Spleen (tissue), 11 donors: ENCODE measurements around the gene GIPC1. TPM values are rescaled to one million over a fixed set of nuclear protein-coding genes. Genes with fewer than 3 reads are reported as not detected.

Experiments used
- DNase-seq: peaks from one replicate; pipeline ENCODE4 v3.0.0-alpha.2; 2020
- H3K27ac ChIP-seq, 8 donors: fragments of 200-600 bp; sonication (generic) in 7 of 8; 1 replicate in 4 of 8; 2 replicates in 4 of 8; pipeline versions ENCODE4 v1.5.0 to v1.8.0; 2016 to 2021; ENCODE audit warnings: inconsistent platforms in 4 of 8, mild to moderate bottlenecking in 4 of 8, moderate library complexity in 1 of 8
- H3K27me3 ChIP-seq, 7 donors: fragments of 200-600 bp; sonication (generic) in 6 of 7; replicated peaks in 1 of 7; 1 replicate in 4 of 7; 2 replicates in 3 of 7; pipeline versions ENCODE4 v1.5.0 to v1.8.0; 2016 to 2021; ENCODE audit warnings: inconsistent platforms in 3 of 7, mild to moderate bottlenecking in 1 of 7
- H3K36me3 ChIP-seq, 6 donors: fragments of 200-600 bp; sonication (generic) in 5 of 6; 1 replicate in 4 of 6; 2 replicates in 2 of 6; pipeline versions ENCODE4 v1.5.0 to v1.8.0; 2016 to 2021; ENCODE audit warnings: inconsistent platforms in 2 of 6
- H3K4me1 ChIP-seq, 6 donors: fragments of 200-600 bp; sonication (generic) in 5 of 6; 1 replicate in 3 of 6; 2 replicates in 3 of 6; pipeline versions ENCODE4 v1.5.0 to v1.8.0; 2016 to 2021; ENCODE audit warnings: inconsistent platforms in 3 of 6
- H3K4me3 ChIP-seq, 8 donors: fragments of 200-600 bp; sonication (generic) in 7 of 8; 1 replicate in 4 of 8; 2 replicates in 4 of 8; pipeline versions ENCODE4 v1.5.0 to v1.8.0; 2016 to 2021; ENCODE audit warnings: inconsistent platforms in 4 of 8, mild to moderate bottlenecking in 4 of 8, moderate library complexity in 2 of 8
- H3K9me3 ChIP-seq, 8 donors: fragments of 200-600 bp; sonication (generic) in 7 of 8; 1 replicate in 4 of 8; 2 replicates in 4 of 8; pipeline versions ENCODE4 v1.5.0 to v1.8.0; 2016 to 2021; ENCODE audit warnings: inconsistent platforms in 4 of 8
- POLR2A ChIP-seq, 3 donors: fragments of 450-650 bp; IDR thresholded peaks; one replicate each; pipeline ENCODE4 v1.5.1; 2017; ENCODE audit warnings: antibody characterized with exemption in 3 of 3, mild to moderate bottlenecking in 1 of 3
- POLR2AphosphoS5 ChIP-seq, 3 donors: sonication (generic); formaldehyde crosslinking; IDR thresholded peaks; one replicate each; pipeline ENCODE4 v1.5.1; 2017; ENCODE audit warnings: antibody characterized with exemption in 3 of 3
- WGBS, 5 donors: extraction: QIAGEN DNeasy Blood & Tissue Kit in 3 of 5; methylation state at CpG; one replicate each; pipeline versions ENCODE4 v1.1.5 to v1.1.7; 2013 to 2018; 5-methylcytosine and 5-hydroxymethylcytosine counted together
- intact Hi-C: fragments of 100-400 bp; cut with DNase I; formaldehyde crosslinking; loops from one replicate; pipeline ENCODE4 v1.15.0; 2023; ENCODE audit warnings: low total_unique reads
- polyA plus RNA-seq, 3 donors: library from polyadenylated mRNA; stranded (reverse); fragments of 200-250 nt; gene quantifications; one replicate each; pipeline ENCODE4 v1.2.1, GENCODE V29; 2013
- total RNA-seq, 7 donors: library from RNA; depleted of rRNA in 3 of 7; stranded (reverse); fragments of >200 nt in 3 of 7; fragmentation: NEBNext Ultra II Directional in 4 of 7; extraction: Animal tissue kit (Norgen Biotek cat#: 25700) in 4 of 7; gene quantifications; one replicate each; pipeline versions ENCODE4 v1.1.0 to v1.2.1, GENCODE V29; 2016 to 2021
- TF ChIP-seq, protein P1 (sequence below), 11 experiments: fragments of 200-600 bp in 7 of 11; fragments of 450-650 bp in 4 of 11; sonication (generic) in 4 of 11; IDR thresholded peaks in 8 of 11; conservative IDR thresholded peaks in 3 of 11; 1 replicate in 7 of 11; 2 replicates in 4 of 11; pipeline versions ENCODE4 v1.4.0 to v1.8.0; 2016 to 2021; ENCODE audit warnings: antibody characterized with exemption in 11 of 11, inconsistent platforms in 4 of 11, mild to moderate bottlenecking in 1 of 11
- donor health status: healthy with polysubstance abuse.
- donor health status: DM: no; HTN: no; CAD: no; lungs with moderate emphysema.
- donor health status: DM: no; HTN: no; CAD: no.
- donor health status: Bipolar disorder and iron deficiency.
- donor health status: healthy.
- donor health status: DM: no; HTN: no; CAD: no.
- donor health status: DM: yes; HTN: yes; CAD: no.

Gene GIPC1
- total and polyA plus RNA-seq, 10 donors = 17.1 to 58.1 (median 30.7) TPM

DNA sequence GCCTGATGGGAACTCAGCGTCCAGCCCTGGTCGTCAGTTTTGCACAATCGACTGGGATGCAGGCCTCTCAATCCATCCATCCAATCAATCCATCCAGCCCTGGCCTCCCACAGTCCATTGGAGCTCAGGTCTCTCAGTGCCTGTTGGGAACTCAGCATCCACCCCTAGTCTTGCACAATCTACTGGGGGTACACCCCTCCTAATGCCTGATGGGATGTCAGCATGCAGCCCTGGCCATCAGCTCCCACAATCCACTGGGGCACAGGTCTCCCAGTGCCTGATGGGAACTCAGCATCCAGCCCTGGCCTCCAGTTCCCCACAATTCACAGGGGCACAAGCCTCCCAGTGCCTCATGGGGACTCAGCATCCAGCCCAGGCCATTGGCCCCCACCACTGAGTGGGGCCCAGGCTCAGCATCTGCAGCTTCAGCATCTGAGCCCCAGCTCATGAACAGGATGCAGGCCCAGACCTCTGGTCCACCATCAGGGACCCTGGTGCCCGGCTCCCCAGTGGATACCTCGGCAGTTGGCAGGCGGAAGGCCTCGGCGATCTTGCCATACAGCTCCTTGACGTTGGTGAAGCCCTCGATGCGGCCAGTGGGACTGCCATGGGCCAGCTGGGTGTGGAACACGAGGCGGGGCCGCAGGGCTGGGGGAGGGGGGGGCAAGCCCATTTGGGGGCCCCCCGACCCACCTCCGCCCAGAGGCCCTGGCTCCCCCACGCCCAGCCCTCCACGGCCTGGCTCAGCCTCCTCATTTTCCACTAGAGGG, 13.6 kb downstream of the GIPC1 start:
- TF ChIP-seq, protein P1, sequence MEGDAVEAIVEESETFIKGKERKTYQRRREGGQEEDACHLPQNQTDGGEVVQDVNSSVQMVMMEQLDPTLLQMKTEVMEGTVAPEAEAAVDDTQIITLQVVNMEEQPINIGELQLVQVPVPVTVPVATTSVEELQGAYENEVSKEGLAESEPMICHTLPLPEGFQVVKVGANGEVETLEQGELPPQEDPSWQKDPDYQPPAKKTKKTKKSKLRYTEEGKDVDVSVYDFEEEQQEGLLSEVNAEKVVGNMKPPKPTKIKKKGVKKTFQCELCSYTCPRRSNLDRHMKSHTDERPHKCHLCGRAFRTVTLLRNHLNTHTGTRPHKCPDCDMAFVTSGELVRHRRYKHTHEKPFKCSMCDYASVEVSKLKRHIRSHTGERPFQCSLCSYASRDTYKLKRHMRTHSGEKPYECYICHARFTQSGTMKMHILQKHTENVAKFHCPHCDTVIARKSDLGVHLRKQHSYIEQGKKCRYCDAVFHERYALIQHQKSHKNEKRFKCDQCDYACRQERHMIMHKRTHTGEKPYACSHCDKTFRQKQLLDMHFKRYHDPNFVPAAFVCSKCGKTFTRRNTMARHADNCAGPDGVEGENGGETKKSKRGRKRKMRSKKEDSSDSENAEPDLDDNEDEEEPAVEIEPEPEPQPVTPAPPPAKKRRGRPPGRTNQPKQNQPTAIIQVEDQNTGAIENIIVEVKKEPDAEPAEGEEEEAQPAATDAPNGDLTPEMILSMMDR (IDR thresholded peaks at IDR 0.05 in 8 of 11, conservative IDR thresholded peaks at IDR 0.05 in 3 of 11) = no peak
- TF ChIP-seq POLR2A (IDR thresholded peaks at IDR 0.05) (no peak), POLR2AphosphoS5 (IDR thresholded peaks at IDR 0.05) (no peak)
- WGBS, 5 donors = 92 to 97% (median 95%) methylated on average over 16 to 18 of the region's 18 CpGs
- DNase-seq = no peak
- Histone ChIP-seq H3K27me3 (no peaks in the 10 kb centered on the region), H3K4me3 (no peak overlapping the region), H3K9me3 (no peaks in the 10 kb centered on the region), H3K27ac (no peak overlapping the region), H3K4me1 (peaks cover 0 to 47% (median 16%) of the 10 kb centered on the region in 6 donors), H3K36me3 (peaks cover 0 to 67% (median 25%) of the 10 kb centered on the region in 6 donors)
- intact Hi-C loops = no loop called here

DNA sequence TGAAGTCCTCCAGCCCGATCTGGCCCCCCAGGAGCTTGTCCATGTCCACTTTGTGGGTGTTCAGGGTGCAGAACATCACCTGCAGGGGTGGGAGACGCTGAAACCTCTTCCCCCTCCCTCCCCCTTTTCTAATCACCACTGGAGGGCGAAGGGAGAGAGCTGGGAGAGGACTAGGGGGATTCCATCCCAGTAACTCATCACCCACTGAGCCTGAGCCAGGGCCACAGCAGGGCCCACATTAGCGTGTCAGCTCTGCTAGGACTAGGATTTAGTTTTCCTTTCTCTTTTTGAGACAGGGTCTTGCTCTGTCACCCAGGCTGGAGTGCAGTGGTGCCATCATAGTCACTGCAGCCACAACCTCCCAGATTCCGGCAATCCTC, 15.2 kb downstream of the GIPC1 start:
- H3K9me3 ChIP-seq = no peaks in the 10 kb centered on the region
- H3K27ac ChIP-seq = peak overlapping the region in 3 of 8 donors; percentile 48 to 75 (median 72)
- 68 to 81% (median 75%) methylated on average over 5 of the region's 5 CpGs for WGBS, 5 donors
- intact Hi-C loops = no loop called here
- H3K4me1 ChIP-seq = peaks cover 0 to 53% (median 24%) of the 10 kb centered on the region in 6 donors
- no peak overlapping the region for H3K4me3 ChIP-seq
- DNase-seq = no peak
- peaks cover 0 to 65% (median 25%) of the 10 kb centered on the region in 6 donors for H3K36me3 ChIP-seq
- peaks cover 0 to 12% (median under 1%) of the 10 kb centered on the region in 7 donors for H3K27me3 ChIP-seq
- TF ChIP-seq POLR2A (IDR thresholded peaks at IDR 0.05) = no peak
- TF ChIP-seq POLR2AphosphoS5 (IDR thresholded peaks at IDR 0.05) = no peak
- TF ChIP-seq, protein P1 (IDR thresholded peaks at IDR 0.05 in 8 of 11, conservative IDR thresholded peaks at IDR 0.05 in 3 of 11) = no peak

DNA sequence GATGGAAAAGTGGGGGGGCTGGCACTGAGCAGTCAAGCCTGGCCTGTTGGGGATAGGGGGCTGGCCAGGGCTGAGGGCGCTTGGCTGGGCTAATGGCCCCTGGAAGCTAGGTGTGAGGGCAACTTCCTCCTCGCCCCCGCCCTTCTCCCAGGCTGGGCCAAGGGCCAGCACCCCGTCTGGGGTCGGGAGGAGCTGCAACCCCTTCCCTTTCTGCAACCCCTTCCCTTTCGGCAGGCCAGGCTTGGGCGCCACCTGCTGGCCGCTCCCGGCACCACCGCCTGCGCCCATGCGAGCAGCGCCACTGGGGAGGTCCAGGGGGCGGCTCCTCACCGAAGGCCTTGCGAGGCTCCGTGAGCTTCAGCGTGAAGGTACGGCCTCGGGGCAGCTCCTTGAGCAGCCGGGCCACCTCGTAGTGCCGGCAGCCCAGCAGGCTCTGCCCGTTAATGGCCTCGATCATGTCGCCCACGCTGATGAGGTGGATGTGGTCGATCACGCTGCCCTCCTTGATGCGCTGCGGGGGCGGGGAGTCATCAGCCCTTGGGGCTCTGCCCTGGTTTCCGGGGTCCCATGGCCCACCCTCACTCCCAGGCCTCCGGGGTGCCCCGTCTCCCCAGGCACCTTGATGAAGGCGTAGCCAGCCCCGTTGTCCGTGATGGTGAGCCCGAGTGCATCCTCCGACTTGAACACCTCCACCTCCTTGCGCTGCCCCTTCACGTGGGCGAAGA, 15.8 kb downstream of the GIPC1 start:
- intact Hi-C loops = no loop called here
- WGBS, 5 donors = 40 to 71% (median 46%) methylated on average over 12 to 43 of the region's 43 CpGs
- no peaks in the 10 kb centered on the region for H3K9me3 ChIP-seq
- H3K4me1 ChIP-seq = peaks cover 5 to 58% (median 29%) of the 10 kb centered on the region in 6 donors
- H3K4me3 ChIP-seq = peak overlapping the region in 2 of 8 donors; percentile 0 to 32
- peak overlapping the region in 6 of 8 donors; percentile 13 to 75 (median 44) for H3K27ac ChIP-seq
- no peak for TF ChIP-seq POLR2A (IDR thresholded peaks at IDR 0.05)
- TF ChIP-seq, protein P1 (IDR thresholded peaks at IDR 0.05 in 8 of 11, conservative IDR thresholded peaks at IDR 0.05 in 3 of 11) = peak; percentile 83 to 98 (median 93)
- TF ChIP-seq POLR2AphosphoS5 (IDR thresholded peaks at IDR 0.05) = peak; percentile 43 to 83 (median 67)
- peak; percentile 92 for DNase-seq
- peaks cover 0 to 64% (median 25%) of the 10 kb centered on the region in 6 donors for H3K36me3 ChIP-seq
- peaks cover 0 to 18% (median 6%) of the 10 kb centered on the region in 7 donors for H3K27me3 ChIP-seq
